A549 (cell line): ENCODE data around the gene CTIF. TPM values are rescaled to one million over a fixed set of nuclear protein-coding genes. Genes with fewer than 3 reads are reported as not detected.

Experiments
- ATAC-seq, 2 experiments: fragments of 200-7000 bp in 1 of 2; fragments of >200 bp in 1 of 2; cut with Nextera tagmentation in 1 of 2; cut with Tn5 transposase in 1 of 2; 3 replicates each; pipeline versions ENCODE4 v1.8.0 to v1.9.1; 2018 to 2020; ENCODE audit warnings: mild to moderate bottlenecking in 1 of 2, moderate library complexity in 1 of 2
- CTCF ChIA-PET: fragments of 300-600 bp; sonication (Branson Sonifier 250); formaldehyde crosslinking; extraction: SDS; loops from one replicate; lab custom pipeline; 2021; ENCODE audit warnings: antibody characterized with exemption, inconsistent platforms; lab: Yijun Ruan, JAX
- POLR2A ChIA-PET: fragments of 350-600 bp; formaldehyde crosslinking; extraction: SDS; loops from one replicate; lab custom pipeline; 2021; ENCODE audit warnings: antibody characterized with exemption, inconsistent platforms; lab: Yijun Ruan, JAX
- DNase-seq, 2 experiments: peaks; one replicate each; pipeline versions ENCODE4 v3.0.0 to v3.0.0-alpha.2; 2011 to 2016; ENCODE audit warnings: low read depth in 1 of 2, low spot score in 1 of 2
- FAIRE-seq: peaks from 2 replicates; lab custom pipeline; 2011; peaks lifted over from hg19 to GRCh38; lab: Jason Lieb, UNC
- H3K27ac ChIP-seq, 2 experiments: fragments of >200 bp; sonication (Bioruptor Twin); formaldehyde crosslinking; 3 replicates each; pipeline ENCODE4 v1.5.1; 2016 to 2017
- H3K4me1 ChIP-seq: fragments of >200 bp; sonication (Bioruptor Twin); formaldehyde crosslinking; 3 replicates; pipeline ENCODE4 v1.6.1; 2016
- H3K4me2 ChIP-seq: fragments of >200 bp; sonication (Bioruptor Twin); formaldehyde crosslinking; 3 replicates; pipeline ENCODE4 v1.6.1; 2016
- H3K4me3 ChIP-seq: fragments of >200 bp; sonication (Bioruptor Twin); formaldehyde crosslinking; 3 replicates; pipeline ENCODE4 v1.5.1; 2016
- H3K9me3 ChIP-seq: fragments of >200 bp; sonication (Bioruptor Twin); formaldehyde crosslinking; 3 replicates; pipeline ENCODE4 v1.6.1; 2016
- ATOH8 ChIP-seq: fragments of 250-450 bp; sonication (Bioruptor Pico); IDR thresholded peaks from 2 replicates; pipeline ENCODE4 v1.5.0; 2020; ENCODE audit warnings: low read depth, mild to moderate bottlenecking, moderate library complexity
- BHLHE40 ChIP-seq: IDR thresholded peaks from 2 replicates; pipeline ENCODE4 v1.6.1; 2012; ENCODE audit warnings: low read depth, low read length, inconsistent platforms
- CBX8 ChIP-seq: fragments of 200-600 bp; sonication (generic); IDR thresholded peaks from 2 replicates; pipeline ENCODE4 v1.6.1; 2016
- CHD2 ChIP-seq: fragments of 150-350 bp; IDR thresholded peaks from 2 replicates; pipeline ENCODE4 v1.6.1; 2014; ENCODE audit warnings: low read length; ENCODE audit not compliant: partially characterized antibody
- CTCF ChIP-seq: fragments of >200 bp; sonication (Bioruptor Twin); formaldehyde crosslinking; IDR thresholded peaks from 3 replicates; pipeline ENCODE4 v1.5.1; 2016
- E2F6 ChIP-seq: IDR thresholded peaks from 2 replicates; pipeline ENCODE4 v1.6.1; 2012; ENCODE audit warnings: low read depth, borderline replicate concordance
- EHMT2 ChIP-seq: fragments of 200-600 bp; sonication (generic); IDR thresholded peaks from 2 replicates; pipeline ENCODE4 v1.6.1; 2016; ENCODE audit warnings: antibody characterized with exemption, low read depth, mild to moderate bottlenecking, moderate library complexity
- ESRRA ChIP-seq: fragments of 150-350 bp; IDR thresholded peaks from 2 replicates; pipeline ENCODE4 v1.6.1; 2014; ENCODE audit warnings: mild to moderate bottlenecking, low read length, borderline replicate concordance
- FOSB ChIP-seq: fragments of 250-450 bp; sonication (Bioruptor Pico); IDR thresholded peaks from 2 replicates; pipeline ENCODE4 v1.5.0; 2020; ENCODE audit warnings: mild to moderate bottlenecking, moderate library complexity
- FOSL2 ChIP-seq, 2 experiments: fragments of 450-650 bp in 1 of 2; fragments of >200 bp in 1 of 2; sonication (Bioruptor Twin) in 1 of 2; formaldehyde crosslinking; IDR thresholded peaks; 2 replicates each; pipeline versions ENCODE4 v1.5.0 to v1.6.1; 2016 to 2020; ENCODE audit warnings: mild to moderate bottlenecking in 1 of 2, moderate library complexity in 1 of 2
- HES2 ChIP-seq: fragments of >200 bp; sonication (Bioruptor Twin); formaldehyde crosslinking; IDR thresholded peaks from 2 replicates; pipeline ENCODE4 v1.6.1; 2016
- HMGXB4 ChIP-seq: fragments of 250-450 bp; sonication (Bioruptor Pico); IDR thresholded peaks from 2 replicates; pipeline ENCODE4 v1.5.0; 2021; ENCODE audit warnings: mild to moderate bottlenecking, moderate library complexity, borderline replicate concordance
- JUN ChIP-seq, 2 experiments: fragments of >200 bp; sonication (Bioruptor Twin); formaldehyde crosslinking; IDR thresholded peaks; 2 replicates in 1 of 2; 3 replicates in 1 of 2; pipeline ENCODE4 v1.6.1; 2016 to 2017
- JUNB ChIP-seq: fragments of >200 bp; sonication (Bioruptor Twin); formaldehyde crosslinking; IDR thresholded peaks from 2 replicates; pipeline ENCODE4 v1.6.1; 2016
- KDM1A ChIP-seq: fragments of 200-600 bp; sonication (generic); IDR thresholded peaks from 2 replicates; pipeline ENCODE4 v1.6.1; 2016; ENCODE audit warnings: low read depth, mild to moderate bottlenecking
- MAFK ChIP-seq: fragments of 450-650 bp; IDR thresholded peaks from 2 replicates; pipeline ENCODE4 v1.6.1; 2014; ENCODE audit not compliant: partially characterized antibody
- MAX ChIP-seq: IDR thresholded peaks from 2 replicates; pipeline ENCODE4 v1.6.1; 2012
- MYC ChIP-seq: IDR thresholded peaks from 2 replicates; pipeline ENCODE4 v1.6.1; 2012; ENCODE audit warnings: mild to moderate bottlenecking, inconsistent platforms, low read length, improper control_type of control experiment, borderline replicate concordance
- NPAS2 ChIP-seq: fragments of 250-450 bp; sonication (Bioruptor Pico); IDR thresholded peaks from 2 replicates; pipeline ENCODE4 v1.8.0; 2022; ENCODE audit warnings: mild to moderate bottlenecking, moderate library complexity, borderline replicate concordance
- POLR2A ChIP-seq: IDR thresholded peaks from 2 replicates; pipeline ENCODE4 v1.6.1; 2012; ENCODE audit warnings: mild to moderate bottlenecking, low read length
- RARB ChIP-seq: fragments of 250-450 bp; sonication (Bioruptor Pico); IDR thresholded peaks from 2 replicates; pipeline ENCODE4 v1.8.0; 2021; ENCODE audit warnings: mild to moderate bottlenecking, moderate library complexity
- RNF2 ChIP-seq: fragments of 200-600 bp; sonication (generic); IDR thresholded peaks from 2 replicates; pipeline ENCODE4 v1.6.1; 2016; ENCODE audit warnings: low read depth, mild to moderate bottlenecking, antibody characterized with exemption, moderate library complexity, borderline replicate concordance
- SREBF2 ChIP-seq: fragments of 450-650 bp; IDR thresholded peaks from 2 replicates; pipeline ENCODE4 v1.6.1; 2014; ENCODE audit warnings: mild to moderate bottlenecking, moderate library complexity
- TP53 ChIP-seq: fragments of 250-450 bp; sonication (Bioruptor Pico); IDR thresholded peaks from 2 replicates; pipeline ENCODE4 v1.5.0; 2021; ENCODE audit warnings: mild to moderate bottlenecking, moderate library complexity
- WGBS: methylation state at CpG from one replicate; pipeline ENCODE4 v1.1.6; 2017; ENCODE audit errors: missing lambda C conversion rate; 5-methylcytosine and 5-hydroxymethylcytosine counted together
- polyA plus RNA-seq, 4 experiments: library from polyadenylated mRNA; depleted of rRNA in 3 of 4; stranded (reverse); fragments of >200 nt; fragmentation: RNase III in 1 of 4; extraction: RNeasy Plus Mini Kit Qiagen cat#74134 plus additional on column Dnase treatment in 1 of 4; gene quantifications; 2 replicates in 3 of 4; 3 replicates in 1 of 4; pipeline ENCODE4 v1.2.3, GENCODE V29; 2011 to 2017

CTIF gene
- polyA plus RNA-seq, 2 of the 4 experiments (the other 2 are of a cell fraction) = 17.0 to 24.7 TPM

GRCh38 chr18:48834413-48835031, 295.7 kb downstream of the CTIF start:
- CTCF ChIA-PET = interaction anchor here (1.8 kb wide), 1 partner anchor 403 kb away, joined by 4 read pairs; no protein-coding TSS in a partner anchor
- WGBS = 37% methylated on average over 12 of the region's 18 CpGs

GRCh38 chr18:48835119-48835518, 296.3 kb downstream of the CTIF start:
- DNase-seq (no peak), FAIRE-seq (no peak), ATAC-seq (no peak)
- 83% methylated on average over 3 of the region's 3 CpGs for WGBS
- ChIA-PET POLR2A (no interaction called here), CTCF (no interaction called here)
- peak overlapping the region; percentile 67 to 86; a peak in 5 of 6 replicates for H3K27ac ChIP-seq
- peak overlapping the region; percentile 65 for H3K4me2 ChIP-seq
- peaks cover 64% of the 10 kb centered on the region for H3K4me1 ChIP-seq
- no peak overlapping the region for H3K4me3 ChIP-seq
- TF ChIP-seq HMGXB4 (CRISPR knock-in tag) (no peak), POLR2A (no peak), ESRRA (no peak), FOSB (CRISPR knock-in tag) (no peak), EHMT2 (no peak), BHLHE40 (no peak), TP53 (CRISPR knock-in tag) (no peak), RNF2 (no peak), KDM1A (no peak), NPAS2 (CRISPR knock-in tag) (no peak), SREBF2 (no peak), RARB (CRISPR knock-in tag) (no peak), CHD2 (no peak), HES2 (no peak), JUNB (no peak), CBX8 (no peak)
- H3K9me3 ChIP-seq = no peaks in the 10 kb centered on the region

More at GRCh38 chr18:48834413-48835031, 295.7 kb downstream of the CTIF start:
- POLR2A ChIA-PET = no interaction called here
- TF ChIP-seq ATOH8 (CRISPR knock-in tag) (no peak), MYC (peak; percentile 54; the same call in 1 of the 2 replicates), JUNB (0 out of 2 replicates have a peak, but pooled peaks have one; percentile 29), CTCF (no peak), JUN (IDR thresholded peaks at IDR 0.05) (peak in 1 of 2 experiments; percentile 43; a peak in 1 of 5 replicates), MAX (peak; percentile 90), MAFK (no peak), E2F6 (peak; percentile 62; the same call in 1 of the 2 replicates), FOSL2 (IDR thresholded peaks at IDR 0.05) (0 out of 2 replicates have a peak, but pooled peaks have one; percentile 48), FOSL2 (CRISPR knock-in tag; IDR thresholded peaks at IDR 0.05) (peak; percentile 78)
- Histone ChIP-seq H3K4me3 (peak overlapping the region; percentile 24; the same call in 1 of the 3 replicates), H3K4me2 (peak overlapping the region; percentile 65), H3K9me3 (no peaks in the 10 kb centered on the region), H3K4me1 (peaks cover 58% of the 10 kb centered on the region), H3K27ac (peak overlapping the region; percentile 67 to 86; a peak in 5 of 6 replicates)
- peak; percentile 61 to 71 for DNase-seq
- peak; percentile 32 for FAIRE-seq
- ATAC-seq = peak; percentile 79 to 86
